Measurements from ENCODE around the gene HNRNPF. TPM values are rescaled to one million over a fixed set of nuclear protein-coding genes. Genes with fewer than 3 reads are reported as not detected.

The HNRNPF gene
- total RNA-seq, 1 donor: 229 TPM

GRCh38 chr10:43411536-43411935 lies 2.5 kb upstream of the HNRNPF start:
- Histone ChIP-seq H2AFZ (ENCODE audit: low read length) (no peak overlapping the region), H3K4me1 (ENCODE audit: insufficient read depth, low read length) (no peaks in the 10 kb centered on the region), H3K4me2 (ENCODE audit: insufficient read depth, low read length) (no peak overlapping the region), H3K27me3 (ENCODE audit: insufficient read depth, low read length) (no peaks in the 10 kb centered on the region), H3K79me2 (ENCODE audit: insufficient read depth, low read length) (peaks cover 18% of the 10 kb centered on the region), H3K4me3 (ENCODE audit: insufficient read depth, low read length) (no peak overlapping the region), H3K27ac (ENCODE audit: low read depth, low read length) (no peak overlapping the region), H3K36me3 (ENCODE audit: insufficient read depth, low read length) (no peaks in the 10 kb centered on the region), H3K9me3 (ENCODE audit: low read depth, low read length) (no peaks in the 10 kb centered on the region), H4K20me1 (ENCODE audit: insufficient read depth, low read length) (peaks cover 7% of the 10 kb centered on the region)
- no peak for TF ChIP-seq CTCF (IDR thresholded peaks at IDR 0.05; ENCODE audit: extremely low read depth, low read depth, low read length)
- no peak for DNase-seq (ENCODE audit: insufficient read length, low spot score, missing footprints)

- no peaks in the 10 kb centered on the region for H3K9me3 ChIP-seq (ENCODE audit: low read depth, low read length)
- TF ChIP-seq CTCF (IDR thresholded peaks at IDR 0.05; ENCODE audit: extremely low read depth, low read depth, low read length): no peak
- no peak overlapping the region for H3K27ac ChIP-seq (ENCODE audit: low read depth, low read length)
- no peaks in the 10 kb centered on the region for H3K27me3 ChIP-seq (ENCODE audit: insufficient read depth, low read length)
- H3K36me3 ChIP-seq (ENCODE audit: insufficient read depth, low read length): no peaks in the 10 kb centered on the region
- DNase-seq (ENCODE audit: insufficient read length, low spot score, missing footprints): peak; percentile 70
- peak overlapping the region; percentile 87 for H3K4me2 ChIP-seq (ENCODE audit: insufficient read depth, low read length)
- peaks cover 30% of the 10 kb centered on the region for H3K79me2 ChIP-seq (ENCODE audit: insufficient read depth, low read length)
- H3K4me3 ChIP-seq (ENCODE audit: insufficient read depth, low read length): peak overlapping the region; percentile 91
- H3K4me1 ChIP-seq (ENCODE audit: insufficient read depth, low read length): peaks cover 9% of the 10 kb centered on the region
- no peak overlapping the region for H2AFZ ChIP-seq (ENCODE audit: low read length)
- H4K20me1 ChIP-seq (ENCODE audit: insufficient read depth, low read length): peaks cover 19% of the 10 kb centered on the region
Observed at GRCh38 chr10:43410345-43410744, 1.4 kb upstream of the HNRNPF start.

GRCh38 chr10:43409385-43410109 lies 561 bp upstream of the HNRNPF start:
- Histone ChIP-seq H3K27ac (ENCODE audit: low read depth, low read length) (peak overlapping the region; percentile 98), H3K9me3 (ENCODE audit: low read depth, low read length) (no peaks in the 10 kb centered on the region)
- DNase-seq (ENCODE audit: insufficient read length, low spot score, missing footprints): no peak

More at GRCh38 chr10:43409385-43410109, 561 bp upstream of the HNRNPF start:
- TF ChIP-seq CTCF (IDR thresholded peaks at IDR 0.05; ENCODE audit: extremely low read depth, low read depth, low read length): no peak
- H2AFZ ChIP-seq (ENCODE audit: low read length): peak overlapping the region; percentile 90
- peaks cover 15% of the 10 kb centered on the region for H3K4me1 ChIP-seq (ENCODE audit: insufficient read depth, low read length)
- peaks cover 38% of the 10 kb centered on the region for H3K79me2 ChIP-seq (ENCODE audit: insufficient read depth, low read length)
- H3K4me2 ChIP-seq (ENCODE audit: insufficient read depth, low read length): peak overlapping the region; percentile 87
- no peaks in the 10 kb centered on the region for H3K36me3 ChIP-seq (ENCODE audit: insufficient read depth, low read length)
- H4K20me1 ChIP-seq (ENCODE audit: insufficient read depth, low read length): peaks cover 25% of the 10 kb centered on the region
- peak overlapping the region; percentile 91 for H3K4me3 ChIP-seq (ENCODE audit: insufficient read depth, low read length)
- no peaks in the 10 kb centered on the region for H3K27me3 ChIP-seq (ENCODE audit: insufficient read depth, low read length)

All from osteoblast (primary cell).